Glutamatergic neuron (in vitro differentiated cells): ENCODE measurements around the gene PON3. TPM values are rescaled to one million over a fixed set of nuclear protein-coding genes. Genes with fewer than 3 reads are reported as not detected.
A peak's percentile ranks its signal among the peaks of the same experiment; 100 is the strongest.

Experiments
- DNase-seq: peaks from one replicate; pipeline ENCODE4 v3.0.0; 2022
- H3K27ac Mint-ChIP-seq: one replicate; pipeline ENCODE4 v1.8.0; 2020; ENCODE audit warnings: mild to moderate bottlenecking, mixed read lengths, inconsistent platforms; ENCODE audit not compliant: unreplicated experiment
- H3K27me3 Mint-ChIP-seq: one replicate; pipeline ENCODE4 v1.8.0; 2020; ENCODE audit warnings: mild to moderate bottlenecking, moderate library complexity, mixed read lengths, inconsistent platforms; ENCODE audit not compliant: unreplicated experiment
- H3K36me3 Mint-ChIP-seq: one replicate; pipeline ENCODE4 v1.8.0; 2020; ENCODE audit warnings: mild to moderate bottlenecking, mixed read lengths, inconsistent platforms; ENCODE audit not compliant: unreplicated experiment
- H3K4me1 Mint-ChIP-seq: one replicate; pipeline ENCODE4 v1.8.0; 2020; ENCODE audit warnings: mild to moderate bottlenecking, low read depth, mixed read lengths, inconsistent platforms; ENCODE audit not compliant: unreplicated experiment
- H3K4me3 Mint-ChIP-seq: one replicate; pipeline ENCODE4 v1.8.0; 2020; ENCODE audit warnings: mild to moderate bottlenecking, mixed read lengths, inconsistent platforms; ENCODE audit not compliant: unreplicated experiment
- H3K9me3 Mint-ChIP-seq: one replicate; pipeline ENCODE4 v1.8.0; 2020; ENCODE audit warnings: mild to moderate bottlenecking, moderate library complexity, mixed read lengths, inconsistent platforms; ENCODE audit not compliant: unreplicated experiment
- CTCF ChIP-seq: fragments of 200-600 bp; sonication (generic); IDR thresholded peaks from one replicate; pipeline ENCODE4 v1.5.0; 2021; ENCODE audit not compliant: partially characterized antibody, unreplicated experiment
- total RNA-seq: library from RNA; stranded (reverse); fragmentation: NEBNext Ultra II Directional; extraction: Animal tissue kit (Norgen Biotek cat#: 25700); gene quantifications from one replicate; pipeline ENCODE4 v1.2.1, GENCODE V29; 2021; ENCODE audit not compliant: unreplicated experiment

The PON3 gene
- total RNA-seq, 1 donor from 2014 or later = not detected

DNA sequence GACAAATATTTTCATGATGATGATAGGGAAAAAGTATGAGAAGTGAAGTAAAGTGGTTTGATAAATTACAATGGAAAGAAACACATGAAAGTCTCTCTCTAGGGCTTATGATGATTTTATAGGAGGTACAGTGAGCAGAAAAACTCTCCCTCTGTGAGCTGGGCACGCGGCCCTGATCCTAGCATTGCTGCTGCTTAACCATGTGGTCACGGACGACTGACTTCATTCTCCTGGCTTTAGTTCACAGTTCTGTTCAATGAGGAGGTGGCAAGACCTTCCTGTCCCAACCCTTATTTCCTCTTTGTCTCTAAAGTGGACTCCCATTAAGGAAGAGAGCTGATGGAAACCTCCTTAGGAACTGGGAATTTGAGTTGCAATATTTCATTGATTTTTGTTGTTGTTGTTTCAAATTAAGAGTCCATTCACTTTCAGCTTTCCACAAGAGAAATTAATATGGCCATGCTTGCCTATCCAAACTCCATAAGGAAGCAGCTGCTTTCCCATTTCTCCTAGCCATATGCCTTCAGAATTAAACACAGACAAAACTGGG, 8.2 kb upstream of the PON3 start:
- Mint-ChIP-seq H3K9me3 (no peaks in the 10 kb centered on the region), H3K4me1 (peaks cover 11% of the 10 kb centered on the region), H3K27ac (peak overlapping the region; percentile 60), H3K27me3 (peaks cover 3% of the 10 kb centered on the region), H3K36me3 (no peaks in the 10 kb centered on the region), H3K4me3 (no peak overlapping the region)
- no peak for DNase-seq
- no peak for TF ChIP-seq CTCF

DNA sequence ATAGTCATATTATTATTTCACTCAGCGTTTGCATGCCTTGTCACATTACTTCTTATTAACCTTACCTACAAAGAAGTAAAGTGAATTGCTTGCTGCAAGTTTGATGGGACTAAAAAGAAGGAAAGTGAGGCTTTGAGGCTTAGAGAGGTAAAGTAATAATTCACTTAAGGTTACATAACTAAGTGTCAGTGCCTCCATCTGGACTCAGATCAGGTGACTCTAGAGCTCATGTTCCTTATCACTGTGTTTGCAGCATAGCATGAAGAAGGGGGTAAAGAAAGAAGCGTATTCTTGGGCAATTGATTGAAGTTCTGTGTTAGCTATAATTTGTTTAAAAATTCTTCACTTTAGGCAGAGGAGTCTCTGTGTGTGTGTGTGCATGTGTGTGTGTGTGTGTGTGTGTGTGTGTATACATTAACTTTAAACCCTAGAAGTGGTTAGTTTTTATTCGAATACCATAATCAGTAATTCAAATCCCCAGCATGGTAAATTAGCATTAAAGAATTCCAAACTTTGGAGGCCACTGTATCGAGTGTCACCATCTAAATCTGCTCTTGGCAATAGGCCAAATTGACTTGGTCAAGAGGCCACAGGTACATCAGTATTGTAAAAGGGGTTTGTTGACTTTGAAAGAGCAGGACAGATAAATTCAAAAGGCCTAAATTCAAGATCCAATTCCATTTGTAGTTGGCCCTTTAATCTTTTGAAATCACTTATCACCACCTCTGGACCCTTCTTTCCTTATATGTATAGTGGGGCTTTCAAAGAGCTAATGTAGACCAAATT, 2.2 kb upstream of the PON3 start:
- Mint-ChIP-seq H3K27ac (no peak overlapping the region), H3K9me3 (peaks cover 3% of the 10 kb centered on the region), H3K36me3 (peaks cover 4% of the 10 kb centered on the region), H3K27me3 (peaks cover 8% of the 10 kb centered on the region), H3K4me3 (no peak overlapping the region), H3K4me1 (peaks cover 4% of the 10 kb centered on the region)
- TF ChIP-seq CTCF = no peak
- DNase-seq = no peak

DNA sequence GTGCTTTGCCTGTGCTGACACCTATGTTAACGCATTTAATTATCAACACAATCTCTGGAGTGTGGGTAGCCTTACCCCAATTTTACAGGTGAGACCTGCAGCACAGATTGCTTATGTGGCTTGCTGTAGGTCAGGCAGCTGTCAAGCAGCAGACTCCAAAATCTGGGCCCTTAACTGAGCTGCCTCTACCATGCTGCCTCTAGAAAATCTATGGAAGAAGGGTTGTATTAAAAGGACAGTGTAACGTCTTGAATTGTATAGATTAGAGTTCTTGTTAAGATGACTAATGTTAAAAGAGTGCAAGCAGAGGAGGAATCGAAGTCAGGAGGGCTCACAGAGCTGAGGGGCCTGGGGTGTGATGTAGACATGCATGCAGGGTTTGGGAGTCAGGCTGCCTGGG, 1.2 kb upstream of the PON3 start:
- no peak overlapping the region for H3K4me3 Mint-ChIP-seq
- peaks cover 3% of the 10 kb centered on the region for H3K9me3 Mint-ChIP-seq
- peaks cover 4% of the 10 kb centered on the region for H3K4me1 Mint-ChIP-seq
- H3K36me3 Mint-ChIP-seq = peaks cover 4% of the 10 kb centered on the region
- no peak for TF ChIP-seq CTCF
- peaks cover 8% of the 10 kb centered on the region for H3K27me3 Mint-ChIP-seq
- H3K27ac Mint-ChIP-seq = no peak overlapping the region
- no peak for DNase-seq

GRCh38 chr7:95395755-95396135, 430 bp downstream of the PON3 start:
- peak overlapping the region; percentile 43 for H3K4me3 Mint-ChIP-seq
- H3K36me3 Mint-ChIP-seq = peaks cover 4% of the 10 kb centered on the region
- H3K27me3 Mint-ChIP-seq = peaks cover 8% of the 10 kb centered on the region
- peaks cover 3% of the 10 kb centered on the region for H3K9me3 Mint-ChIP-seq
- DNase-seq = no peak
- peaks cover 4% of the 10 kb centered on the region for H3K4me1 Mint-ChIP-seq
- no peak for TF ChIP-seq CTCF
- H3K27ac Mint-ChIP-seq = no peak overlapping the region

DNA sequence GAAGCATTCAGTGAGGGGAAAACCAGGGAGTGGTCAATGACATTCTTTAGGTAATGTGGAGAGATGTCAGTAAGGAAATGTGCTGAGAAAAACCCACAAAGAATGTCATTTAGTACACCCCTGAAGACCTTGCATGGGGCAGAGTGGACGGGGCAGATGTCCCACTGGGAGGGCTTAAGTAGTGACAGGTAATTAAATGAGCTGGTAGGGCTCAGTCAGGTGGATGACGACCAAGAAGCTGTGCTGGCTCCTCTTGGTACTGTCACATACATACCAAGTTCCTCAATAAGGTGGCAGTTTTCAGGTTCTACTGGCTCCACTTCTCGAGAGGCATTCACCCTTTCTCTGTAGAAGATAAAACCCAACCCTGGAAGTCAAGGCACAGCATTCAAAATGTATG, 1.8 kb downstream of the PON3 start:
- peaks cover 3% of the 10 kb centered on the region for H3K9me3 Mint-ChIP-seq
- H3K36me3 Mint-ChIP-seq = peaks cover 4% of the 10 kb centered on the region
- TF ChIP-seq CTCF = no peak
- H3K27ac Mint-ChIP-seq = no peak overlapping the region
- H3K4me1 Mint-ChIP-seq = peaks cover 9% of the 10 kb centered on the region
- peaks cover 5% of the 10 kb centered on the region for H3K27me3 Mint-ChIP-seq
- DNase-seq = no peak
- H3K4me3 Mint-ChIP-seq = no peak overlapping the region
